Left ventricle myocardium inferior (tissue), 1 donor: Measurements from ENCODE around the gene XRCC5. TPM values are rescaled to one million over a fixed set of nuclear protein-coding genes. Genes with fewer than 3 reads are reported as not detected.

Experiments
- DNase-seq: peaks from one replicate; pipeline ENCODE4 v3.0.0-alpha.2; 2020
- H3K27ac ChIP-seq: fragments of 200-600 bp; replicated peaks from 2 replicates; pipeline ENCODE4 v1.8.0; 2021
- H3K27me3 ChIP-seq: fragments of 200-600 bp; 2 replicates; pipeline ENCODE4 v1.8.0; 2021; ENCODE audit warnings: low read depth
- H3K36me3 ChIP-seq: fragments of 200-600 bp; 2 replicates; pipeline ENCODE4 v1.8.0; 2021
- H3K4me1 ChIP-seq: fragments of 200-600 bp; 2 replicates; pipeline ENCODE4 v1.8.0; 2021
- H3K4me3 ChIP-seq: fragments of 200-600 bp; 2 replicates; pipeline ENCODE4 v1.8.0; 2021; ENCODE audit warnings: mild to moderate bottlenecking, moderate library complexity
- H3K9me3 ChIP-seq: fragments of 200-600 bp; replicated peaks from 2 replicates; pipeline ENCODE4 v1.8.0; 2021
- CTCF ChIP-seq: fragments of 200-600 bp; IDR thresholded peaks from 2 replicates; pipeline ENCODE4 v1.8.0; 2021; ENCODE audit warnings: antibody characterized with exemption, mild to moderate bottlenecking, borderline replicate concordance
- intact Hi-C: fragments of 100-400 bp; cut with micrococcal nuclease; formaldehyde crosslinking; loops from one replicate; pipeline ENCODE4 v1.11.0; 2022
- total RNA-seq: library from RNA; stranded (reverse); fragmentation: NEBNext Ultra II Directional; extraction: Animal tissue kit (Norgen Biotek cat#: 25700); gene quantifications from one replicate; pipeline ENCODE4 v1.2.1, GENCODE V29; 2021
- donor health status: DM: no; HTN: yes; CAD: no; lungs with severe emphysema.

Gene XRCC5
- total RNA-seq, 1 donor from 2014 or later = 110 TPM

DNA sequence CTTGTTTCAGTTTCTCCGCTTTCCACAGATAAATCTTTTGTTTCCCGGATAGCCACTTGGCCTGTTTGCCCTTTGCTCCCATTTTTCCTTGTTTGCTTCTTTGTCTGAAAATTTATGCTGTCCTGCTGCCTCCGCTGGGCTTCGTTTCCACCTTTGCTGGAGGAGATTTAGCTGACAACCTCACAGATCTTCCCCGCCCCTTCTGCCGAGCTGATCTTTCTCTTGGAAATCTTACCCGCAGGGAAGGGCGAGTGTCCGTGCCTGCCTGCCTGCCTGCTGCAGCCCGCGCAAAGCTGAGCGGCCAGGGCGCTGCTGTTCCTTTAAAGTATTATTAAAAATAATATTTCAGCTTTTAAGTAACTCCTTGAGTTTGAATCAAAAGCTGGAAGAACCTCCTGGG is 1.4 kb upstream of the XRCC5 start:
- intact Hi-C loops = no loop called here
- H3K36me3 ChIP-seq = peaks cover 14% of the 10 kb centered on the region
- H3K4me1 ChIP-seq = peaks cover 42% of the 10 kb centered on the region
- H3K9me3 ChIP-seq = no peaks in the 10 kb centered on the region
- no peaks in the 10 kb centered on the region for H3K27me3 ChIP-seq
- no peak overlapping the region for H3K27ac ChIP-seq
- no peak for TF ChIP-seq CTCF
- no peak overlapping the region for H3K4me3 ChIP-seq
- DNase-seq = no peak

GRCh38 chr2:216108310-216108966 is 710 bp upstream of the XRCC5 start:
- H3K27ac ChIP-seq = peak overlapping the region; percentile 91
- H3K36me3 ChIP-seq = peaks cover 20% of the 10 kb centered on the region
- no peaks in the 10 kb centered on the region for H3K9me3 ChIP-seq
- peaks cover 48% of the 10 kb centered on the region for H3K4me1 ChIP-seq
- intact Hi-C loops = no loop called here
- TF ChIP-seq CTCF = no peak
- DNase-seq = no peak
- no peaks in the 10 kb centered on the region for H3K27me3 ChIP-seq
- H3K4me3 ChIP-seq = peak overlapping the region; percentile 87

GRCh38 chr2:216109962-216110614 is 940 bp downstream of the XRCC5 start:
- no peak for DNase-seq
- H3K27ac ChIP-seq = peak overlapping the region; percentile 91
- peak overlapping the region; percentile 87 for H3K4me3 ChIP-seq
- H3K36me3 ChIP-seq = peaks cover 32% of the 10 kb centered on the region
- TF ChIP-seq CTCF = peak; percentile 30
- peaks cover 61% of the 10 kb centered on the region for H3K4me1 ChIP-seq
- no peaks in the 10 kb centered on the region for H3K27me3 ChIP-seq
- intact Hi-C loops = no loop called here
- H3K9me3 ChIP-seq = no peaks in the 10 kb centered on the region

- Histone ChIP-seq H3K27me3 (no peaks in the 10 kb centered on the region), H3K4me1 (peaks cover 66% of the 10 kb centered on the region), H3K9me3 (no peaks in the 10 kb centered on the region), H3K36me3 (peaks cover 32% of the 10 kb centered on the region), H3K4me3 (peak overlapping the region; percentile 87), H3K27ac (no peak overlapping the region)
- DNase-seq = no peak
- intact Hi-C loops = no loop called here
- no peak for TF ChIP-seq CTCF
Observed at GRCh38 chr2:216110620-216111019, 1.5 kb downstream of the XRCC5 start.

DNA sequence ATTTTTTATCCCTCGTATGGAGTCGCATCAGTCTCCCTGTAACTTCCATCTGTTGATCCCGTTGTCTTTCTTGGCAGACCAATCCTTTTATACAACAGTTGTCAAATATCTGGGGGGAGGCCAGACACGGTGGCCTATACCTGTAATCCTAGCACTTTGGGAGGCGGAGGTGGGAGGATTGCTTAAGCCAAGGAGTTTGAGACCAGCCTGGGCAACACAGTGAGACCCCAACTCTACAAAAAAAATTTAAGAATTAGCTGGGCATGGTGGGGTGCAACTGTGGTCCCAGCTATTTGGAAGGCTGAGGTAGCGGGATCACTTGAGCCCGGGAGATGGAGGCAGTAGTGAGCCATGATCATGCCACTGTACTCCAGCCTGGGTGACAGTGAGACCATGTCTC is 2.0 kb downstream of the XRCC5 start:
- Histone ChIP-seq H3K27ac (no peak overlapping the region), H3K4me3 (no peak overlapping the region), H3K9me3 (no peaks in the 10 kb centered on the region), H3K27me3 (no peaks in the 10 kb centered on the region), H3K36me3 (peaks cover 34% of the 10 kb centered on the region), H3K4me1 (peaks cover 71% of the 10 kb centered on the region)
- no peak for TF ChIP-seq CTCF
- intact Hi-C loops = no loop called here
- DNase-seq = no peak
